CD14-positive monocyte (primary cell): ENCODE measurements around the gene AQP11. TPM values are rescaled to one million over a fixed set of nuclear protein-coding genes. Genes with fewer than 3 reads are reported as not detected.

Experiments
- DNase-seq, 3 donors: peaks; one replicate each; pipeline ENCODE4 v3.0.0-alpha.2; 2011 to 2022
- H2AFZ ChIP-seq: 2 replicates; pipeline ENCODE4 v1.6.0; 2012; ENCODE audit warnings: mild to moderate bottlenecking, low read depth, low read length, inconsistent platforms; ENCODE audit not compliant: insufficient read depth, poor library complexity, severe bottlenecking
- H3K27ac ChIP-seq, 2 donors: 1 replicate in 1 of 2; 2 replicates in 1 of 2; pipeline ENCODE4 v1.5.1; 2012 to 2013; ENCODE audit warnings: low read length in 2 of 2, control low read depth in 1 of 2, inconsistent platforms in 1 of 2, low read depth in 1 of 2, mild to moderate bottlenecking in 1 of 2
- H3K27me3 ChIP-seq, 2 donors: one replicate each; pipeline versions ENCODE4 v1.6.0 to v1.6.1; 2011 to 2013; ENCODE audit warnings: low read length in 2 of 2; ENCODE audit not compliant: control insufficient read depth in 2 of 2, insufficient read depth in 2 of 2
- H3K36me3 ChIP-seq, 2 donors: replicated peaks in 1 of 2; 1 replicate in 1 of 2; 2 replicates in 1 of 2; pipeline versions ENCODE4 v1.5.1 to v1.6.1; 2012 to 2013; ENCODE audit warnings: low read length in 2 of 2, control low read depth in 1 of 2, inconsistent platforms in 1 of 2, mild to moderate bottlenecking in 1 of 2; ENCODE audit not compliant: insufficient read depth in 2 of 2, control insufficient read depth in 1 of 2
- H3K4me1 ChIP-seq, 2 donors: 1 replicate in 1 of 2; 2 replicates in 1 of 2; pipeline versions ENCODE4 v1.5.1 to v1.6.1; 2012 to 2013; ENCODE audit warnings: low read length in 2 of 2, control low read depth in 1 of 2, inconsistent platforms in 1 of 2, mild to moderate bottlenecking in 1 of 2, moderate library complexity in 1 of 2; ENCODE audit not compliant: insufficient read depth in 2 of 2, control insufficient read depth in 1 of 2
- H3K4me2 ChIP-seq: replicated peaks from 2 replicates; pipeline ENCODE3; 2012; ENCODE audit warnings: low read length, moderate library complexity, mild to moderate bottlenecking; ENCODE audit not compliant: poor library complexity, severe bottlenecking; ENCODE audit errors: extremely low read depth
- H3K4me3 ChIP-seq, 3 experiments: fragments of 200-600 bp in 1 of 3; sonication (generic) in 1 of 3; replicated peaks in 1 of 3; 1 replicate in 2 of 3; 2 replicates in 1 of 3; pipeline ENCODE4 v1.5.1; 2011 to 2013; ENCODE audit warnings: low read length in 3 of 3, mild to moderate bottlenecking in 3 of 3, control low read depth in 2 of 3, low read depth in 2 of 3, inconsistent platforms in 1 of 3, moderate library complexity in 1 of 3
- H3K79me2 ChIP-seq: 2 replicates; pipeline ENCODE4 v1.6.0; 2012; ENCODE audit warnings: mild to moderate bottlenecking, control low read depth, inconsistent platforms, low read length, moderate library complexity; ENCODE audit not compliant: insufficient read depth
- H3K9ac ChIP-seq: 2 replicates; pipeline ENCODE4 v1.6.0; 2017; ENCODE audit warnings: low read length, mild to moderate bottlenecking; ENCODE audit not compliant: insufficient read depth, poor library complexity, severe bottlenecking
- H3K9me3 ChIP-seq, 2 donors: replicated peaks in 1 of 2; 1 replicate in 1 of 2; 2 replicates in 1 of 2; pipeline versions ENCODE4 v1.5.1 to v1.6.1; 2012 to 2013; ENCODE audit warnings: low read length in 2 of 2, control low read depth in 1 of 2; ENCODE audit not compliant: control insufficient read depth in 1 of 2, insufficient read depth in 1 of 2
- H4K20me1 ChIP-seq: 2 replicates; pipeline ENCODE4 v1.6.0; 2012; ENCODE audit warnings: mild to moderate bottlenecking, low read length, control low read depth, moderate library complexity; ENCODE audit not compliant: insufficient read depth
- H3K27ac Mint-ChIP-seq, 7 donors: one replicate each; pipeline ENCODE4 v1.8.0; 2020; ENCODE audit warnings: mild to moderate bottlenecking in 7 of 7, mixed read lengths in 7 of 7, moderate library complexity in 6 of 7, inconsistent platforms in 2 of 7
- H3K27me3 Mint-ChIP-seq, 3 donors: one replicate each; pipeline ENCODE4 v1.8.0; 2021 to 2022; ENCODE audit warnings: low read depth in 3 of 3, mild to moderate bottlenecking in 3 of 3, mixed read lengths in 3 of 3, moderate library complexity in 3 of 3, inconsistent platforms in 1 of 3
- H3K36me3 Mint-ChIP-seq, 2 donors: one replicate each; pipeline ENCODE4 v1.8.0; 2020; ENCODE audit warnings: mixed read lengths in 2 of 2, inconsistent platforms in 1 of 2, mild to moderate bottlenecking in 1 of 2
- H3K4me1 Mint-ChIP-seq: one replicate; pipeline ENCODE4 v1.8.0; 2020; ENCODE audit warnings: mild to moderate bottlenecking, mixed read lengths
- H3K4me3 Mint-ChIP-seq, 2 donors: one replicate each; pipeline ENCODE4 v1.8.0; 2020; ENCODE audit warnings: mild to moderate bottlenecking in 2 of 2, mixed read lengths in 2 of 2, moderate library complexity in 1 of 2
- H3K9me3 Mint-ChIP-seq, 7 donors: one replicate each; pipeline ENCODE4 v1.8.0; 2020 to 2022; ENCODE audit warnings: mixed read lengths in 7 of 7, mild to moderate bottlenecking in 6 of 7, moderate library complexity in 6 of 7, inconsistent platforms in 2 of 7
- WGBS: methylation state at CpG from one replicate; pipeline ENCODE4 v1.1.5; 2013; ENCODE audit warnings: missing lambda C conversion rate; ENCODE audit not compliant: insufficient coverage; 5-methylcytosine and 5-hydroxymethylcytosine counted together
- intact Hi-C, 2 donors: fragments of 100-400 bp; cut with micrococcal nuclease; formaldehyde crosslinking; loops; one replicate each; pipeline versions ENCODE4 v1.15.0 to v1.15.1; 2023
- polyA plus RNA-seq, 3 donors: library from polyadenylated mRNA; depleted of rRNA in 1 of 3; unstranded in 2 of 3; stranded (reverse) in 1 of 3; fragments of 300-500 nt in 2 of 3; fragments of >200 nt in 1 of 3; fragmentation: Illumina TruSeq in 2 of 3; gene quantifications; 1 replicate in 2 of 3; 2 replicates in 1 of 3; pipeline ENCODE4 v1.2.3, GENCODE V29; 2012 to 2021
- small RNA-seq: library from RNA; depleted of rRNA; stranded (forward); fragments of <200 nt; gene quantifications from one replicate; pipeline ENCODE3, GENCODE V24; 2012; ENCODE audit warnings: low read depth; ENCODE audit not compliant: insufficient read length
- TF ChIP-seq, protein P1 (sequence below): fragments of 200-600 bp; IDR thresholded peaks from one replicate; pipeline ENCODE4 v1.8.0; 2022; ENCODE audit warnings: antibody characterized with exemption, mild to moderate bottlenecking

AQP11 gene
- polyA plus RNA-seq, 3 donors = 0.16 to 0.18 TPM; not detected in 1

DNA sequence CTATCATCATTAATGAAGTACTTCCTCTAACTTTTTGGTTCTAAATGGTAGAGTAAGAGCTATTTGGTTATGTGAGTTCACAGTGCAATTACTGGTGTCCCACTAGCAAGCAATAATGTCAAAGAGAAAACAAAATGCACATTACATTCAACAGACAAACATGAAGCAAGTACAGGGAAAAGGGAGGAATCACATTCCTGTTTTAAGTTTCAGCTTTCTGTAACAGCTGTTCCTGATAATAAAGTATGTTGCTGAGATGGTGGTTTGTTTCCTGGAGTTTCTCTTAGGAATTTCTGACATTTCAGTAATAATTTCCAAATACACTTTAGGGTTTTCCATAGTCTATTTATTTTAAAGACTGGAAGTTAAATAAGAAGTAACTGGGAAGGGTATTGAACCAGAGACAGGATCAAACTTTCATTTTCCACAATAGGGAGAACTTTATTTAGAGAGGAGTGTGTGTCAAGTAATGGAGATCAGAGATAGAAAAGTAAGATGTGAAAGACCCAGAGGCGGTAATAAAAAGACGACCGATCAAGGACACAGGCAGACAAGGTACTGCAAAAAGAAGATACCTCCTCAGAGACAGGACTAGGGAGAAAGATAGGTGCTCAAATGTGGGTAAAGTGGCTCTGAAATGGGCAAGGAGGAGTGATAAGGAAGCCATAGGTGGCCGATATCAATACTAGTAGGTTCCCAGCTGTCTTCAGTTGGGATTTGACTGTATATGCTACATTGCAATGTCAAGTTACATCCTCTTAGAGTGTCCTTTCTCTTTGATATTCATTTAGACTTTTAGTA, 68.7 kb downstream of the AQP11 start:
- H3K36me3 ChIP-seq = peaks cover 0 to 4% of the 10 kb centered on the region in 2 donors
- no peaks in the 10 kb centered on the region for H4K20me1 ChIP-seq
- H3K4me3 ChIP-seq = no peak overlapping the region
- no peak overlapping the region for H3K27ac ChIP-seq
- H3K27ac Mint-ChIP-seq = no peak overlapping the region
- no peak overlapping the region for H2AFZ ChIP-seq
- H3K79me2 ChIP-seq = no peaks in the 10 kb centered on the region
- H3K9me3 Mint-ChIP-seq = no peaks in the 10 kb centered on the region
- DNase-seq = no peak
- H3K27me3 Mint-ChIP-seq = peaks cover 1 to 3% (median 2%) of the 10 kb centered on the region in 3 donors
- 95% methylated on average over 3 of the region's 4 CpGs for WGBS
- peaks cover 2 to 3% of the 10 kb centered on the region in 2 donors for H3K36me3 Mint-ChIP-seq
- H3K4me1 ChIP-seq = peaks cover 8 to 11% of the 10 kb centered on the region in 2 donors
- H3K27me3 ChIP-seq = no peaks in the 10 kb centered on the region
- H3K9me3 ChIP-seq = no peaks in the 10 kb centered on the region
- H3K4me3 Mint-ChIP-seq = no peak overlapping the region
- H3K4me1 Mint-ChIP-seq = peaks cover 9% of the 10 kb centered on the region
- intact Hi-C loops = no loop called here
- TF ChIP-seq, protein P1, sequence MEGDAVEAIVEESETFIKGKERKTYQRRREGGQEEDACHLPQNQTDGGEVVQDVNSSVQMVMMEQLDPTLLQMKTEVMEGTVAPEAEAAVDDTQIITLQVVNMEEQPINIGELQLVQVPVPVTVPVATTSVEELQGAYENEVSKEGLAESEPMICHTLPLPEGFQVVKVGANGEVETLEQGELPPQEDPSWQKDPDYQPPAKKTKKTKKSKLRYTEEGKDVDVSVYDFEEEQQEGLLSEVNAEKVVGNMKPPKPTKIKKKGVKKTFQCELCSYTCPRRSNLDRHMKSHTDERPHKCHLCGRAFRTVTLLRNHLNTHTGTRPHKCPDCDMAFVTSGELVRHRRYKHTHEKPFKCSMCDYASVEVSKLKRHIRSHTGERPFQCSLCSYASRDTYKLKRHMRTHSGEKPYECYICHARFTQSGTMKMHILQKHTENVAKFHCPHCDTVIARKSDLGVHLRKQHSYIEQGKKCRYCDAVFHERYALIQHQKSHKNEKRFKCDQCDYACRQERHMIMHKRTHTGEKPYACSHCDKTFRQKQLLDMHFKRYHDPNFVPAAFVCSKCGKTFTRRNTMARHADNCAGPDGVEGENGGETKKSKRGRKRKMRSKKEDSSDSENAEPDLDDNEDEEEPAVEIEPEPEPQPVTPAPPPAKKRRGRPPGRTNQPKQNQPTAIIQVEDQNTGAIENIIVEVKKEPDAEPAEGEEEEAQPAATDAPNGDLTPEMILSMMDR = no peak
- H3K4me2 ChIP-seq = no peak overlapping the region
- H3K9ac ChIP-seq = no peak overlapping the region

Small RNA genes within 50 kb of the gene (small RNA-seq; reads per million reads assigned to genes)
- not detected for gene RNU7-59P

Other genes starting within 250 kb of the AQP11 start
- gene PAK1, start 115.9 kb upstream of the AQP11 start, polyA plus RNA-seq = 100 to 1,000 TPM; 128 to 195 (median 134) TPM
- 100 to 1,000 TPM in 2 of 3 donors, 10 to 100 TPM in 1; 53.1 to 140 (median 139) TPM for gene CLNS1A, start 47.8 kb downstream of the AQP11 start, polyA plus RNA-seq
- gene RSF1, start 230.8 kb downstream of the AQP11 start, polyA plus RNA-seq = 10 to 100 TPM in 1 of 3 donors, 1 to 10 TPM in 2; 8.3 to 14.8 (median 9.2) TPM
- 10 to 100 TPM in 2 of 3 donors, 1 to 10 TPM in 1; 8.9 to 32.9 (median 28.1) TPM for gene AAMDC, start 231.2 kb downstream of the AQP11 start, polyA plus RNA-seq